ENCODE data around the gene SLMAP.

The SLMAP gene

GRCh38 chr3:57840473-57840872 is 84.4 kb downstream of the SLMAP start:
- no peak for TF ChIP-seq CTCF (conservative IDR thresholded peaks at IDR 0.05; ENCODE audit: low read depth, low read length)
- Histone ChIP-seq H3K79me2 (ENCODE audit: insufficient read depth, low read depth) (no peaks in the 10 kb centered on the region), H4K20me1 (ENCODE audit: insufficient read depth) (no peaks in the 10 kb centered on the region), H3K27me3 (ENCODE audit: insufficient read depth, low read depth) (no peaks in the 10 kb centered on the region), H2AFZ (ENCODE audit: low read depth) (no peak overlapping the region), H3K27ac (no peak overlapping the region), H3K4me1 (ENCODE audit: low read depth, poor library complexity, severe bottlenecking) (peaks cover 6% of the 10 kb centered on the region), H3K9ac (no peak overlapping the region), H3K4me2 (no peak overlapping the region), H3K4me3 (IDR thresholded peaks at IDR 0.05; ENCODE audit: insufficient read depth, low read depth, low read length) (no peak overlapping the region), H3K36me3 (ENCODE audit: insufficient read depth) (no peaks in the 10 kb centered on the region)

DNA sequence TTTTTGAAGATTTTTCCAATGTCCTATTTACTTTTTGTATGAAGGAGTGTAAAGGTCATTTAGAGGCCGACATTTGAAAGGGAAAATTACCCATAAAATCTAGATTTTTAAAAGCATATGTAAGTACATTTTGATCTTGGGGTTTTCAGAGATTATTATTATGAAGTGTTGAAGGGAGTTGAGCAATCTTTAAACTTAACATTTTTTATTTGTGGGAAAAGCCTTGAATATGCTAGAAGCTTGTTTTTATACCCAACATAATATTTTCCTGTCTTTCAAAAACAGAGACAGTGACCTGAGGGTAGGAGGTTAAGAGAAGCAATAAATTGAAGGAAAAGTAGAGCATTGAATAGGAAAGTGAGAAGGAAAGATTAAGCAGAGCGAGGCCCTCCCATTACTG is 85.7 kb downstream of the SLMAP start:
- Histone ChIP-seq H3K27me3 (ENCODE audit: insufficient read depth, low read depth) (no peaks in the 10 kb centered on the region), H3K79me2 (ENCODE audit: insufficient read depth, low read depth) (no peaks in the 10 kb centered on the region), H3K9ac (no peak overlapping the region), H2AFZ (ENCODE audit: low read depth) (no peak overlapping the region), H3K27ac (no peak overlapping the region), H3K36me3 (ENCODE audit: insufficient read depth) (no peaks in the 10 kb centered on the region), H3K4me2 (no peak overlapping the region), H3K4me1 (ENCODE audit: low read depth, poor library complexity, severe bottlenecking) (peaks cover 6% of the 10 kb centered on the region), H4K20me1 (ENCODE audit: insufficient read depth) (no peaks in the 10 kb centered on the region), H3K4me3 (IDR thresholded peaks at IDR 0.05; ENCODE audit: insufficient read depth, low read depth, low read length) (no peak overlapping the region)
- no peak for TF ChIP-seq CTCF (conservative IDR thresholded peaks at IDR 0.05; ENCODE audit: low read depth, low read length)

DNA sequence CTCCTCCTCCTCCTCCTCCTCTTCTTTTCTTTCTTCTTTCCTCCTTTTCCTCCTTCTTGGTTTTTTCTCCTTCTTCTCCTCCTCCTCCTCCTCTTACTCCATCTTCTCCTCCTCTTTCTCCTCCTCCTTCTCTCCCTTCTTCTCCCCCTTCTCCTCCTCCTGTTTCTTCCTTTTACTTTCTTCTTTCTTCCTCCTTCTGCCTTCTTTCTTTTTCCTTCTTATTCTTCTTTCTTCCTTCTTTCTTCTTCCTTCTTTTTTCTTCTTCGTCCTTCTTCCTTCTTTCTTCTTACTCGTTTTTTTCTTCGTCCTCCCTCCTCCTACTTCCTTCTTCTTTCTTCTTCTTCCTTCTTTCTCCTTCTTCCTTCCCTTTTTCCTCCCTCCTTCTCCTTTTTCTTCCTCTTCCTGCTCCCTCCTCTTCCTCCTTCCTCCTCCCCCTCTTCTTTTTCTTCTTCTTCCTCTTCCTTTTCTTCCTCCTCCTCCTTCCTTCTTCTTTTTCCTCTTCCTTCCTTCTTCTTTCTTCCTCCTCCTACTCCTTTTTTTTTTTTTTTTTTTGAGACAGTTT is 92.1 kb downstream of the SLMAP start:
- H2AFZ ChIP-seq (ENCODE audit: low read depth) = no peak overlapping the region
- H3K27me3 ChIP-seq (ENCODE audit: insufficient read depth, low read depth) = no peaks in the 10 kb centered on the region
- no peaks in the 10 kb centered on the region for H3K79me2 ChIP-seq (ENCODE audit: insufficient read depth, low read depth)
- H3K9ac ChIP-seq = no peak overlapping the region
- H3K27ac ChIP-seq = no peak overlapping the region
- no peak overlapping the region for H3K4me3 ChIP-seq (IDR thresholded peaks at IDR 0.05; ENCODE audit: insufficient read depth, low read depth, low read length)
- no peaks in the 10 kb centered on the region for H4K20me1 ChIP-seq (ENCODE audit: insufficient read depth)
- TF ChIP-seq CTCF (conservative IDR thresholded peaks at IDR 0.05; ENCODE audit: low read depth, low read length) = no peak
- no peaks in the 10 kb centered on the region for H3K4me1 ChIP-seq (ENCODE audit: low read depth, poor library complexity, severe bottlenecking)
- no peak overlapping the region for H3K4me2 ChIP-seq
- no peaks in the 10 kb centered on the region for H3K36me3 ChIP-seq (ENCODE audit: insufficient read depth)

DNA sequence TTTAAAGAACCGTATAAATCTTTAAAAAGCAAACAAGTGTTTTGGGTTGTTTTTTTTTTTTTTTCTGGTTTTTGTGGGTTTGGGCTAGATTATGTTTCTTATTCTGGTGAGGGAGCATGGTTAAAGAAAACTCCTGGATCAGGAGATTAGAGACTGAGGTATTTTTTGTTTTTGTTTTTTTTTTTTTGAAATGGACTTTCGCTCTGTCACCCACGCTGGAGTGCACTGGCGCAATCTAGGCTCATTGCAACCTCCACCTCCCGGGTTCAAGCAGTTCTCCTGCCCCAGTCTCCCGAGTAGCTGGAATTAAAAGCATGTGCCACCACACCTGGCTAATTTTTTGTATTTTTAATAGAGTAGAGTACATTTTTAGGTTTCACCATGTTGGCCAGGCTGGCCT is 95.2 kb downstream of the SLMAP start:
- Histone ChIP-seq H3K4me3 (IDR thresholded peaks at IDR 0.05; ENCODE audit: insufficient read depth, low read depth, low read length) (no peak overlapping the region), H3K79me2 (ENCODE audit: insufficient read depth, low read depth) (no peaks in the 10 kb centered on the region), H4K20me1 (ENCODE audit: insufficient read depth) (no peaks in the 10 kb centered on the region), H3K27ac (no peak overlapping the region), H3K4me1 (ENCODE audit: low read depth, poor library complexity, severe bottlenecking) (no peaks in the 10 kb centered on the region), H2AFZ (ENCODE audit: low read depth) (no peak overlapping the region), H3K9ac (no peak overlapping the region), H3K4me2 (no peak overlapping the region), H3K27me3 (ENCODE audit: insufficient read depth, low read depth) (no peaks in the 10 kb centered on the region), H3K36me3 (ENCODE audit: insufficient read depth) (no peaks in the 10 kb centered on the region)
- TF ChIP-seq CTCF (conservative IDR thresholded peaks at IDR 0.05; ENCODE audit: low read depth, low read length) = no peak

All from KMS-11 (cell line).